Measurements from ENCODE around the gene FRY. TPM values are rescaled to one million over a fixed set of nuclear protein-coding genes. Genes with fewer than 3 reads are reported as not detected.

FRY gene
- polyA plus RNA-seq, 1 experiment = 51.4 TPM

DNA sequence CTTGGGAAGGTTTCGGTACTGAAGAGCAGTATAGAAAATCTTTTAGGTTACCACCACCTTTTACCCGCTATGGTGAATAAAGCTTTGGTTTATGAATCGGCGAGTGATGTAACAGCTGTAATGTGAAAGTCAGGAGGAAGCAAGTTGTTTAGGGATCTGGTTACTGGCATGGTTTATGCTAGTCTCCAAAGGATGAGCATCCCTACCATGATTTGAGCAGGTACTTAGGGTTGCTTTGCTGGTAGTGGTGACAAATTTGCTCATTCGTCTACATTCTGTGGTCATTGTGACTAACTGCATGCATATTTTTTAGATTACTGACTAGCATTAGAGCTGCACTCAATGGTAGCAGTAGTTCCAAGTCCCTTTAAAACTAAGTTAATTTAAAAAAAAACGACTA is 104.1 kb downstream of the FRY start:
- no peaks in the 10 kb centered on the region for H3K27me3 ChIP-seq (ENCODE audit: control insufficient read depth, insufficient read depth, low read length)
- no peak overlapping the region for H3K4me3 ChIP-seq (ENCODE audit: low read depth, low read length)
- POLR2A ChIA-PET = interaction anchor here (0.6 kb wide), 1 partner anchor 89 kb away, joined by 5 read pairs; no protein-coding TSS in a partner anchor
- peak; percentile 67 for DNase-seq (ENCODE audit: low read depth)
- H3K36me3 ChIP-seq (ENCODE audit: control insufficient read depth, insufficient read depth, low read length) = peaks cover 5% of the 10 kb centered on the region; the same call in 1 of the 2 replicates
- TF ChIP-seq, protein P1, sequence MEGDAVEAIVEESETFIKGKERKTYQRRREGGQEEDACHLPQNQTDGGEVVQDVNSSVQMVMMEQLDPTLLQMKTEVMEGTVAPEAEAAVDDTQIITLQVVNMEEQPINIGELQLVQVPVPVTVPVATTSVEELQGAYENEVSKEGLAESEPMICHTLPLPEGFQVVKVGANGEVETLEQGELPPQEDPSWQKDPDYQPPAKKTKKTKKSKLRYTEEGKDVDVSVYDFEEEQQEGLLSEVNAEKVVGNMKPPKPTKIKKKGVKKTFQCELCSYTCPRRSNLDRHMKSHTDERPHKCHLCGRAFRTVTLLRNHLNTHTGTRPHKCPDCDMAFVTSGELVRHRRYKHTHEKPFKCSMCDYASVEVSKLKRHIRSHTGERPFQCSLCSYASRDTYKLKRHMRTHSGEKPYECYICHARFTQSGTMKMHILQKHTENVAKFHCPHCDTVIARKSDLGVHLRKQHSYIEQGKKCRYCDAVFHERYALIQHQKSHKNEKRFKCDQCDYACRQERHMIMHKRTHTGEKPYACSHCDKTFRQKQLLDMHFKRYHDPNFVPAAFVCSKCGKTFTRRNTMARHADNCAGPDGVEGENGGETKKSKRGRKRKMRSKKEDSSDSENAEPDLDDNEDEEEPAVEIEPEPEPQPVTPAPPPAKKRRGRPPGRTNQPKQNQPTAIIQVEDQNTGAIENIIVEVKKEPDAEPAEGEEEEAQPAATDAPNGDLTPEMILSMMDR (IDR thresholded peaks at IDR 0.05; ENCODE audit: insufficient read depth, low read depth, low read length) = no peak
- CTCF ChIA-PET = interaction anchor here (0.7 kb wide), 1 partner anchor 1489 kb away, joined by 6 read pairs; no protein-coding TSS in a partner anchor

DNA sequence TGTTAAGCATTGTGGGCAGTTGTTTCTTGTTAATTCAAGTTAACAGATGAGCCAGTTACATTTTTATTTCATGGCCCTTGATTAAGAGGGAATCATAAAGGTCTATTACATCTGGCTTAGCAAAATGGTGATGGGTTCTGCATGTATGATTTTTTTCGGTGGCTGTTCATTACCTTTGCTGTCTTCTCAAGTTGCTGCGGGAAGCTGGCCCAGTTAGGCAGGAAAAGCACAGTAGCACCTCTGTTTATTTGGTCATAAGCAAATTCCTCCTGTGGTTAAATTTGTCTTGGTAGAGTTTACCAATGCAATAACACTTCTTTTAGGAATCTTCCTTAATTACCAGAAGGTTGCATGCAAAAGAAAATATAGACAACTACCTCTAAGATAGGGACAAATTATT is 104.5 kb downstream of the FRY start:
- TF ChIP-seq, protein P1 (IDR thresholded peaks at IDR 0.05; ENCODE audit: insufficient read depth, low read depth, low read length) = no peak
- CTCF ChIA-PET = interaction anchor here (0.7 kb wide), 1 partner anchor 1488 kb away, joined by 6 read pairs; no protein-coding TSS in a partner anchor

DNA sequence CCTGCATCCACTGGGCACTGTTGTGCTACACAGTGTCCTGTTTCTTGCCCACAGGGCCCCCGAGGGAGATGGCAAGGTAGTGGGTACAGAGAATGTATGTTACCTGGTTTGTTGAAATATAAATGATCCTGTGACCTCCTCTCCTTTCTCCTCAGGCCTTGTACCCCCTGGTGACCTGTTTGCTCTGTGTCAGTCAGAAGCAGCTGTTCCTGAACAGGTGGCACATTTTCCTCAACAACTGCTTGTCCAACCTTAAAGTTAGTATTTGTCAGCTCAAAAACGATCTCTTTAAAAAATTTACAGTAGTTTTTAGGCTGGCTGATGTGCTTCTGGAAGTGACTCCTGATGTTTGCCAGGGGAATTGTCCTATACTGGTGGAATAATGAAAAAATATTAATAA is 105.1 kb downstream of the FRY start:
- CTCF ChIA-PET = no interaction called here
- Histone ChIP-seq H3K4me3 (ENCODE audit: low read depth, low read length) (no peak overlapping the region), H3K36me3 (ENCODE audit: control insufficient read depth, insufficient read depth, low read length) (peaks cover 5% of the 10 kb centered on the region; the same call in 1 of the 2 replicates), H3K27me3 (ENCODE audit: control insufficient read depth, insufficient read depth, low read length) (no peaks in the 10 kb centered on the region)
- DNase-seq (ENCODE audit: low read depth) = no peak
- TF ChIP-seq, protein P1 (IDR thresholded peaks at IDR 0.05; ENCODE audit: insufficient read depth, low read depth, low read length) = no peak
- POLR2A ChIA-PET = no interaction called here

More for the DNA sequence above, 104.5 kb downstream of the FRY start:
- H3K4me3 ChIP-seq (ENCODE audit: low read depth, low read length) = no peak overlapping the region
- no peaks in the 10 kb centered on the region for H3K27me3 ChIP-seq (ENCODE audit: control insufficient read depth, insufficient read depth, low read length)
- POLR2A ChIA-PET = interaction anchor here (0.6 kb wide), 1 partner anchor 89 kb away, joined by 5 read pairs; no protein-coding TSS in a partner anchor
- peaks cover 5% of the 10 kb centered on the region; the same call in 1 of the 2 replicates for H3K36me3 ChIP-seq (ENCODE audit: control insufficient read depth, insufficient read depth, low read length)
- no peak for DNase-seq (ENCODE audit: low read depth)

DNA sequence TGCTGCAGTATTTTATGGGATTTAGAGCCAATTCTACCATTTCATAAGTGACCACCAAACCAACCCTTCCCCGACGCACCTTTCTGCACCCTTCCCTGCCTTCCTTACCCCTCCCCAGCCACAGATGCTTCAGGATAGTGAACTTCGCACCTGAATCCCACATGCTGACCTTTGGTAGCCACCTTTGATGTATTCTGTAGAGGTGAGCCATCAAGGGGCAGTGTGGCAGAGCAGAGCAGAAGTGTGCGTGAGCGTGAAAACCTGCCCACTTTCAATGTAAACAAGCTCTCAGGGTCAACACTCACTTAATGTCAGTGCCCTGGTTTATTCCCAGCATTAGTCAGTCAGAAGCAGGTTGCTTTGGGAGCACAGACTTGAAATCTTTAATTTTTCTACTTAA is 107.7 kb downstream of the FRY start:
- ChIA-PET POLR2A (no interaction called here), CTCF (no interaction called here)
- no peak for DNase-seq (ENCODE audit: low read depth)
- H3K4me3 ChIP-seq (ENCODE audit: low read depth, low read length) = no peak overlapping the region
- TF ChIP-seq, protein P1 (IDR thresholded peaks at IDR 0.05; ENCODE audit: insufficient read depth, low read depth, low read length) = no peak
- no peaks in the 10 kb centered on the region for H3K27me3 ChIP-seq (ENCODE audit: control insufficient read depth, insufficient read depth, low read length)
- peaks cover 4% of the 10 kb centered on the region; the same call in 1 of the 2 replicates for H3K36me3 ChIP-seq (ENCODE audit: control insufficient read depth, insufficient read depth, low read length)

DNA sequence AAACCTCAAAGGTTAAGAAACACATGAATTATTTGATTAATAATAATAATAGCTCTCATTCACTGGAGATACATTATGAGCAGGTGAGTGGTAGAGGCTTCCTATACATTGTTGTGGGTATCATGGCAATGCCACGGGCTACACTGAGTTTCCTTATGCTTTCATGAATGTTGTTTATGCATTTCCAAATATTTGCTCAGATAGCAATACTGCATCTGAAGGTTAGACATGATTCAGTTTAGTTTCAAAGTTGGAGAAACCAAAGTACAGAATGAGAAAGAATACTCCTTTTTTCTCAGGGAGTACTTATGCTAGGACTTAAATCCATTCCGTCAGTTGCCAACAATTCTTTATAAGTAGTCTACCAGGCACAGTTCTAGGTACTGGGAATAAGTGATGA is 108.5 kb downstream of the FRY start:
- no peaks in the 10 kb centered on the region for H3K27me3 ChIP-seq (ENCODE audit: control insufficient read depth, insufficient read depth, low read length)
- TF ChIP-seq, protein P1 (IDR thresholded peaks at IDR 0.05; ENCODE audit: insufficient read depth, low read depth, low read length) = no peak
- DNase-seq (ENCODE audit: low read depth) = no peak
- ChIA-PET CTCF (no interaction called here), POLR2A (no interaction called here)
- peaks cover 4% of the 10 kb centered on the region; the same call in 1 of the 2 replicates for H3K36me3 ChIP-seq (ENCODE audit: control insufficient read depth, insufficient read depth, low read length)
- no peak overlapping the region for H3K4me3 ChIP-seq (ENCODE audit: low read depth, low read length)

Measured in BJ (cell line).